Progenitor cell of endocrine pancreas (in vitro differentiated cells): ENCODE results near the gene KLHDC7A. TPM values are rescaled to one million over a fixed set of nuclear protein-coding genes. Genes with fewer than 3 reads are reported as not detected.

ENCODE experiments used
- DNase-seq: peaks from one replicate; pipeline ENCODE4 v3.0.0; 2021; ENCODE audit warnings: low spot score; ENCODE audit not compliant: unreplicated experiment
- H3K27ac Mint-ChIP-seq: 2 replicates; pipeline ENCODE4 v1.8.0; 2021; ENCODE audit warnings: mild to moderate bottlenecking, moderate library complexity, mixed read lengths
- H3K27me3 Mint-ChIP-seq: 2 replicates; pipeline ENCODE4 v1.8.0; 2021; ENCODE audit warnings: mixed read lengths
- H3K36me3 Mint-ChIP-seq: 2 replicates; pipeline ENCODE4 v1.8.0; 2022; ENCODE audit warnings: mixed read lengths; ENCODE audit not compliant: insufficient read depth
- H3K4me1 Mint-ChIP-seq: 2 replicates; pipeline ENCODE4 v1.8.0; 2021; ENCODE audit warnings: low read depth, mixed read lengths
- H3K4me3 Mint-ChIP-seq: 2 replicates; pipeline ENCODE4 v1.8.0; 2021; ENCODE audit warnings: low read depth, mild to moderate bottlenecking, moderate library complexity, mixed read lengths
- H3K9me3 Mint-ChIP-seq: 2 replicates; pipeline ENCODE4 v1.8.0; 2021; ENCODE audit warnings: low read depth, mixed read lengths
- CTCF ChIP-seq: fragments of 200-600 bp; sonication (generic); IDR thresholded peaks from one replicate; pipeline ENCODE4 v1.5.0; 2021; ENCODE audit warnings: antibody characterized with exemption, mild to moderate bottlenecking; ENCODE audit not compliant: unreplicated experiment
- total RNA-seq: library from RNA; stranded (reverse); gene quantifications from 2 replicates; pipeline ENCODE4 v1.2.1, GENCODE V29; 2021

Gene KLHDC7A
- total RNA-seq, 1 donor from 2014 or later: 0.96 TPM

- Mint-ChIP-seq H3K4me1 (peaks cover 9% of the 10 kb centered on the region), H3K36me3 (no peaks in the 10 kb centered on the region), H3K27me3 (peaks cover 34% of the 10 kb centered on the region), H3K4me3 (no peak overlapping the region), H3K9me3 (peaks cover 3% of the 10 kb centered on the region), H3K27ac (no peak overlapping the region)
- TF ChIP-seq CTCF: no peak
- no peak for DNase-seq
These were observed 16.1 kb upstream of the KLHDC7A start for GRCh38 chr1:18464665-18465050.

DNA sequence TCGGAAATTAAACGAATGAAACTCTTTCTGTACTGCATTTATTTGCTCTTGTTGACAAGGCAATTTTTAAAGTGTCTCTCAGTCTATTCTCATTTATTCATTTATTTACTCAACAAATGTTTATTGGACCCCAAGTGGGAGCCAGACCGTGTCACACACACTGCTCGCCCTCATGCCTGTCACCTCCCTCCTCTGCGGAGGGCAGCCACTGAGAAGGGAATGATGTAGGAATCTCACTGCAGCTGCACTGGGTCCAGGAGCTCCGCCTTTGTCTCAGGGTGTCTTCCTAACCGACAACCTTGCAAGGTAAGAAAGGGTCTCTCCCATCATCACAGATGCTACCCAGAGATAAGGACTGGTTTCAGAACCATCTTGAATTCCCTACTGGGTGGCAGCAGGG, 14.1 kb upstream of the KLHDC7A start:
- Mint-ChIP-seq H3K27ac (no peak overlapping the region), H3K4me1 (peaks cover 11% of the 10 kb centered on the region), H3K9me3 (peaks cover 3% of the 10 kb centered on the region), H3K36me3 (no peaks in the 10 kb centered on the region), H3K4me3 (no peak overlapping the region), H3K27me3 (peaks cover 24% of the 10 kb centered on the region)
- TF ChIP-seq CTCF: no peak
- DNase-seq: no peak

DNA sequence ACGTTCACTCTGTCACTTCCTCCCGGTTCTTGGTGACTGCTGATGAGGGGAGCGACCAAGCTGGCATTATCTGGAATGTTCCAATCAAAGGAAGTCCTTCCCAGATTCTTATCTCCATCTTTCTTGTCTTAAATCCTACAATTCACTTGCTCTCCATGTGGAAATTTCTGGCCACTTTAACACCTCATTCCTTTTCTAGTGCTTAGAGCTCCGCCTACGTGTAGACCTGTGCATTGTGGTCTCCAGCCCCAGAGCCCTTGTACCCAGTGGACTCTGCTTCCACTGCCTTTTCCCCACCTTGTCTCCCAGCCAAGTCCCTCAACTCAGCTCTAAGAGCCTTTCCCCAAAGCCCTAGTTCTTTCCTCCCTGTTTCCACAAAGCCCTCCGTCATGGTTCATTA, 12.2 kb upstream of the KLHDC7A start:
- no peak for DNase-seq
- TF ChIP-seq CTCF: no peak

DNA sequence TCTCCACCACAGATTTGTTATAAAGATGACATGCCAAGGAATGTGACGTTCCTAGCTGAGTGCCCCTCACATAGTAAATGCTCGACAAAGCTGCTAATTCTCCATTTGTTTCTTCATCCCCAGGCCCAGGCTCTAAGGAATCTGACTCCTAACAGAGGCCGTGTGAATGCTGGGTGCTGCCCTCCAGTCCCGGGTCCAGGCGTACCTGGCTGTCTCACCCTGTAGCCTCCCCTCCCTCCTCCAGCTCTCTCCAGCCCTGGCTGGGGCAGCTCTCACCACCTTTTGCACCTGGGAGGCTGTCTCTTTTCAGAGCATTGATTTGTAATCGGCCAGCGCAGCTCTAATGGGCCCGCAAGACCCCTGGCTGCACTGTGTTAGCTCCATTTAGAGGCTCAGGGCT, 11.2 kb upstream of the KLHDC7A start:
- no peak for DNase-seq
- H3K4me1 Mint-ChIP-seq: peaks cover 8% of the 10 kb centered on the region
- H3K27me3 Mint-ChIP-seq: peaks cover 22% of the 10 kb centered on the region
- H3K27ac Mint-ChIP-seq: peak overlapping the region; percentile 50
- no peaks in the 10 kb centered on the region for H3K36me3 Mint-ChIP-seq
- H3K9me3 Mint-ChIP-seq: peaks cover 3% of the 10 kb centered on the region
- no peak overlapping the region for H3K4me3 Mint-ChIP-seq
- TF ChIP-seq CTCF: no peak

More for the DNA sequence above, 12.2 kb upstream of the KLHDC7A start:
- no peak overlapping the region for H3K4me3 Mint-ChIP-seq
- H3K27me3 Mint-ChIP-seq: peaks cover 22% of the 10 kb centered on the region
- no peaks in the 10 kb centered on the region for H3K36me3 Mint-ChIP-seq
- peaks cover 3% of the 10 kb centered on the region for H3K9me3 Mint-ChIP-seq
- no peak overlapping the region for H3K27ac Mint-ChIP-seq
- peaks cover 11% of the 10 kb centered on the region for H3K4me1 Mint-ChIP-seq

DNA sequence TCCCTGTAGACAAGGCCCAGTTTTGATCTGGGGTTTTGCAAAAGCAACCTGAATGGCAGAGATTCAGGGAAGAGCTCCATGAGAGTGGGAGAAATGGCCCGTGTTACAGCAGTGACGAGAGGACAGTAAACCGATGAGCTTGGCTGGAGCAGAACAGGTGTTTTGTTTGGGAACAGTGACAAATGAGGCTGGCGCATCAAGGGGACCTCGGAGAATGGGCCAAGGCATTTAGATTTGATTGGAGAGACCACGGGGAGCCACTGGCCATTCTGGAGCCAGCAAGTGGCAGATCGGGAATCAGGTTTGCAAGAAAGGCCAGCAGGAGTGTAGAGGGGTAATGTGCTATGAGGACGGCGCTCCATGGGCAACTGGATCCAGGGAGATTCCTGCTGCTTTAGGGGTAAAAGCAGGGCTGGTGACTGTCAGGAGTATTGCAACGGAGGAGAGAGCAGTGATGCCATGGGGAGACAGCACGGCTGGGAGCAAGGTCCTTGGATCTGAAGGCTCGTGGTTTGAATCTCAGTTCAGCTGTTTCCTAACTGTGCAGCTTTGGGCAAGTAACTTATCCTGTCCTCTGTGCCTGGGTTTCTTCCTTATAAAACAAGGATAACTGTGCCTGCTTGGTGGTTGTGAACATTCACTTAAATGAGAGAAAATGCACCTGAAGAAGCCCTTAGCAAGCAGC, 9.9 kb upstream of the KLHDC7A start:
- TF ChIP-seq CTCF: no peak
- peaks cover 7% of the 10 kb centered on the region for H3K4me1 Mint-ChIP-seq
- peaks cover 3% of the 10 kb centered on the region for H3K9me3 Mint-ChIP-seq
- H3K36me3 Mint-ChIP-seq: no peaks in the 10 kb centered on the region
- no peak overlapping the region for H3K4me3 Mint-ChIP-seq
- H3K27ac Mint-ChIP-seq: peak overlapping the region; percentile 3
- no peak for DNase-seq
- peaks cover 22% of the 10 kb centered on the region for H3K27me3 Mint-ChIP-seq
